ENCODE measurements around the gene TASP1. TPM values are rescaled to one million over a fixed set of nuclear protein-coding genes. Genes with fewer than 3 reads are reported as not detected.
A peak's percentile ranks its signal among the peaks of the same experiment; 100 is the strongest.

The TASP1 gene
- total RNA-seq, 1 donor from 2014 or later, result 14.3 TPM

DNA sequence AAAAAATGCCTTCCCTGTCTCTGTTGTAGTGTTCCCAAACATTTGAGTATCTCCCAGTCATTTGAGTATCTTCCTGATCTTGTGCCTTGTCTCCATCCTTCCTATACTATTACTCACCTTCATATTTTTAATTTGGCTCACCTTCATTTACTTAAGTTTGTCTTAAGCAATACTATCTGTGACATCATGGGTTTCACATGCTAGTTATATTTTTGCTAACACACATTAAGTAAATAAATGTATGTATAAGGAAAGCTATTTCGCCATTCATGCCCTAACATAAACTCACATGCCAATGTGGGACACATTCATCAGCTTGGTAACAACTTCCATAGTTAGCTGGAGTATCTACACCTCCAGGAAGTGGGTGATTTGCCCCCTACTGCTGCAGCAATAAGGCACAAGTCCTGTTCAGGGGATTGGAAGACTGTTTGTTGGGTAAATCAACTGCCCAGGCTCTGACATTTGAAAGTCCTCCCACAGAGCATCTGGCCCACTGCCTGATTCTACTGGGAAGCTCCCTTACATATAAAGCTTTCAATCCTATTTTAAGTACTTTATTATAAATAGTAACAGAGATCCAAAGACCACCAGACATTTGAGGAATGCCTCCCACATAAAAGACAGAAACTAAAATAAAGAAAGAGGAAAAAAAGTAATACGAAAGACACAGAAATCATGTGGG is 285.3 kb downstream of the TASP1 start:
- ATAC-seq, result no peak
- H3K27ac ChIP-seq, result no peak overlapping the region
- no peaks in the 10 kb centered on the region for H3K36me3 ChIP-seq
- H3K27me3 ChIP-seq (ENCODE audit: low read depth), result no peaks in the 10 kb centered on the region
- intact Hi-C loops (cut with DNase I), result no loop called here
- no peaks in the 10 kb centered on the region for H3K9me3 ChIP-seq
- no peak for DNase-seq
- no peak overlapping the region for H3K4me3 ChIP-seq
- H3K4me1 ChIP-seq, result no peaks in the 10 kb centered on the region
- TF ChIP-seq, protein P1, sequence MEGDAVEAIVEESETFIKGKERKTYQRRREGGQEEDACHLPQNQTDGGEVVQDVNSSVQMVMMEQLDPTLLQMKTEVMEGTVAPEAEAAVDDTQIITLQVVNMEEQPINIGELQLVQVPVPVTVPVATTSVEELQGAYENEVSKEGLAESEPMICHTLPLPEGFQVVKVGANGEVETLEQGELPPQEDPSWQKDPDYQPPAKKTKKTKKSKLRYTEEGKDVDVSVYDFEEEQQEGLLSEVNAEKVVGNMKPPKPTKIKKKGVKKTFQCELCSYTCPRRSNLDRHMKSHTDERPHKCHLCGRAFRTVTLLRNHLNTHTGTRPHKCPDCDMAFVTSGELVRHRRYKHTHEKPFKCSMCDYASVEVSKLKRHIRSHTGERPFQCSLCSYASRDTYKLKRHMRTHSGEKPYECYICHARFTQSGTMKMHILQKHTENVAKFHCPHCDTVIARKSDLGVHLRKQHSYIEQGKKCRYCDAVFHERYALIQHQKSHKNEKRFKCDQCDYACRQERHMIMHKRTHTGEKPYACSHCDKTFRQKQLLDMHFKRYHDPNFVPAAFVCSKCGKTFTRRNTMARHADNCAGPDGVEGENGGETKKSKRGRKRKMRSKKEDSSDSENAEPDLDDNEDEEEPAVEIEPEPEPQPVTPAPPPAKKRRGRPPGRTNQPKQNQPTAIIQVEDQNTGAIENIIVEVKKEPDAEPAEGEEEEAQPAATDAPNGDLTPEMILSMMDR (IDR thresholded peaks at IDR 0.05), result no peak

DNA sequence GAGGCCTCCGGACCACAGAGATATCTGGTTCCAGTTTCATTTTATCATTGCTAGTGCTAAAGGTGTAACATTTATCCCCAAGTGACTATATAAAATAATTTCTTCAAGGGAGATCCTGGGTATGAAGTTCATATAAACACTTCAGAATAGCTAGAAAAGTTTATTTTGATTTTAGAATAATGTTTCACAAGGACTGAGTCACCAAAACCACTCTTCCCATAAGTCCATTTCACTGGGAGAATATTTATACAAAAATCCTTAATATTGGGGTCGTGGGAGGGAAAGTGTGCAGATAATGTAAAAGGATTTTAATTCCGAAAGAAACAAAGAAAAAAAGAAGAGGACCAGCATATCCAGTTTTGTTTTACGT is 289.5 kb downstream of the TASP1 start:
- intact Hi-C loops (cut with DNase I), result no loop called here
- no peak overlapping the region for H3K4me3 ChIP-seq
- H3K36me3 ChIP-seq, result no peaks in the 10 kb centered on the region
- no peak for ATAC-seq
- TF ChIP-seq, protein P1 (IDR thresholded peaks at IDR 0.05), result no peak
- H3K9me3 ChIP-seq, result no peaks in the 10 kb centered on the region
- H3K27ac ChIP-seq, result no peak overlapping the region
- H3K4me1 ChIP-seq, result no peaks in the 10 kb centered on the region
- no peak for DNase-seq
- no peaks in the 10 kb centered on the region for H3K27me3 ChIP-seq (ENCODE audit: low read depth)

DNA sequence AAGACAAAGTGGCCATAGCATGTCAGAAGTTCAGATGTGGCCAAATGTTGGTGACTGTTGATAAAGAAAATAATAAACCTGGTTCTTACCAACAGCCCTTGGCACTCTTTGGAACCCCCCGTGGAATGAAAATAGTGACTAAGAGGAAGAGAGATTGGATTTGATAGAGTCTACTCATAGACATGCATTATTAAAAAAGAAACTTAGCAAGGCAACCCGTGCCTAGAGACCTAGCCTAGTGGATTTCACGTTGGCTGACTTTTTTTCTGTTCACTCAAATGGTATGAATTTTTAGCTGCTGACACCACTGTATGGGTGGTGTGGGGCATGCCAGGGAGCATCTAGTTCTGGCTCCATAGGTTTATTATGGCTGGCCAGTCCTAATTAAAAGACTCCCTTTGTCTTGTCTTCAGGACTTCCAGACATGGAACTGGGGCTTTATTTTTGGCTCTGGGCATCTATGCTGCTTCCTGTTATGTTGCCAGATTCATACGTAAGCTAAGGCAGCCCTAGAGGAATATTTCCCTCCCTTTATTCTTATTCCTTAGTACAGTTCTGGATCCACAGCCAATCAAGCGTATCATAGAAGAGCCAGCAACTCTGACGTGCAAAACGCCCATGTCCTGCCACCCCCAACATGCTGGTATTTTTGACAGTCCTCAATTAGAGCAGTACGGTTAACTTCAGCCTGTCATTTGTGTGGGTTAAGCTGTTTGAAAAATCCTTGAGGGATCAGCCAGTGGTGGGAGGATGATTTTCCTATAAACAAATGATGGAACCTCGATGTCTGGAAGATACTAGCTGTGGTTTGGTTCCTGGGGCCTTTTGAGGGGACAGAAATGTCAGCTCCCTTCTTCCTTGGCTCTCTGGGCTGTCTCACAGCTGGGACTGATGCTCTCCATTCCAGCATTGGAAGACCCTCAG is 290.2 kb downstream of the TASP1 start:
- Histone ChIP-seq H3K27me3 (ENCODE audit: low read depth) (no peaks in the 10 kb centered on the region), H3K4me1 (no peaks in the 10 kb centered on the region), H3K36me3 (no peaks in the 10 kb centered on the region), H3K4me3 (no peak overlapping the region), H3K27ac (no peak overlapping the region), H3K9me3 (no peaks in the 10 kb centered on the region)
- TF ChIP-seq, protein P1 (IDR thresholded peaks at IDR 0.05), result no peak
- no peak for ATAC-seq
- intact Hi-C loops (cut with DNase I), result no loop called here
- DNase-seq, result no peak

DNA sequence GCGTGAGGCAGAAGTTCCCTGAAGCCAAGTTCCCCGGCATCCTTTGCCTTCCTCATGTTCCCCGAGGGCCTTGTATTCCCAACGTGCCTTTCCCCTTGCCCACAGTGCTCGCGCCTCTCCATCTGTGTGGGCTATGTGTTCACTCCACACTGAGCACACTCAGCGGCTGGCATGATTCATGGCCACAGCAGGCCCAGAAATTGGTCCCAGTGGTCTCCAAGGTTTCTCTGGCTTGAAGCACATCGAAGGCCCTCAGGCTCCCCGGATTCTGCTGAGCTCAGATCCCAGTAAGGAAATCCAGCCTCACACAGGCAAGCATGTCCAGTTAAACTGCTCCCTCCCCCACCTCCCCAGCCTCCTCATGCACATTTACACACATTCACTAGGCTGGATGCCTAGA is 294.1 kb downstream of the TASP1 start:
- intact Hi-C loops (cut with DNase I), result no loop called here
- Histone ChIP-seq H3K4me1 (peaks cover 9% of the 10 kb centered on the region), H3K9me3 (no peaks in the 10 kb centered on the region), H3K4me3 (no peak overlapping the region), H3K27me3 (ENCODE audit: low read depth) (no peaks in the 10 kb centered on the region), H3K36me3 (no peaks in the 10 kb centered on the region), H3K27ac (no peak overlapping the region)
- DNase-seq (no peak), ATAC-seq (no peak)
- TF ChIP-seq, protein P1 (IDR thresholded peaks at IDR 0.05), result no peak

DNA sequence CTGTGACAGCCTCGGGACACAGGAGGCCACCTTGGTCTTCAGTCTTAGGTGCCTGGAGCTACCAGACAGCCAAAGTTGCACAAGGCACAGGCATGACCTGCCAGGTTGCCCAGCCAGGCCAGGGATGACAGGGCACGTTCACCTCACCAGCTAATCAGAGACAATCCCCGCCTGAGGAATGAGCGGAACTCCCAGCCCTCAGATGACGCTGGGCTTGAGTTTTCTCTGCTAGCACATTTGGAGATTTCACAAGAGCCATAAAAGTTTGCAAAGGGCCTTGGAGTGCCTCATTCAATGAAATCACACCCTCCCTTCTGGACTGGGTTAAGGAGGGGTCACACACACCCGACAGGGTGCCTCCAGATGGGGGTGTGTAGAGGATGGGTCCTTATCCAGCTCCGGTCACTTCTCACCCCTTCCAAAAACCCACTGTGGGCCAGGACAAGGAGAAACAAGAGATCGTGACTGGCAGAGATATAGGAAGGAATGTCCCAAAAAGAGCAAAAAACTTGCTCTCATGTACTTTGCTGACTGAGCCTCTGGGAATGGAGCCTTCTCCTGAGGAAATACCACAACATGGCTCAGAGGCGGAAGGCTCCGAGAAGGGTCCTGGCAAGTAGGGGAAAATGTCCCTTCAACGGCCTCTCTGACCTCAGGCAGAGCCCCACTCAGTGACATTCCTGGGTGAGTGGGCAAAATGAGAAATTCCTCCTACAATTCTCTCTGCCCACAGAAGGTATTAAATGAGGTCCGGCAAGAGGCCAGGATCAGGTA is 296.1 kb downstream of the TASP1 start:
- Histone ChIP-seq H3K9me3 (no peaks in the 10 kb centered on the region), H3K27me3 (ENCODE audit: low read depth) (no peaks in the 10 kb centered on the region), H3K4me1 (peaks cover 11% of the 10 kb centered on the region), H3K27ac (peak overlapping the region; percentile 81), H3K4me3 (no peak overlapping the region), H3K36me3 (no peaks in the 10 kb centered on the region)
- TF ChIP-seq, protein P1 (IDR thresholded peaks at IDR 0.05), result no peak
- intact Hi-C loops (cut with DNase I), result no loop called here
- peak; percentile 85 for DNase-seq
- peak; percentile 96 for ATAC-seq

Measured in lower lobe of right lung (tissue), 2 donors.